ENCODE results near the gene CARMIL1.
"Not testable (repeated sequence)": the region's sequence is repeated elsewhere in the genome, so short reads cannot be mapped to it uniquely, and the experiment has no call there.

DNA sequence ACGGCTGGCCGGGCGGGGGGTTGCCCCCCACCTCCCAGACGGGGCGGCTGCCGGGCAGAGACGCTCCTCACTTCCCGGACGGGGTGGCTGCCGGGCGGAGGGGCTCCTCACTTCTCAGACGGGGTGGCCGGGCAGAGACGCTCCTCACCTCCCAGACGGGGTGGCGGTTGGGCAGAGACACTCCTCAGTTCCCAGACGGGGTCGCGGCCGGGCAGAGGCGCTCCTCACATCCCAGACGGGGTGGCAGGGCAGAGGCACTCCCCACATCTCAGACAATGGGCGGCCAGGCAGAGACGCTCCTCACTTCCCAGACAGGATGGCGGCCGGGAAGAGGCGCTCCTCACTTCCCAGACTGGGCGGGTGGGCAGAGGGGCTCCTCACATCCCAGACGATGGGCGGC is 306.9 kb downstream of the CARMIL1 start:
- TF ChIP-seq, protein P1, sequence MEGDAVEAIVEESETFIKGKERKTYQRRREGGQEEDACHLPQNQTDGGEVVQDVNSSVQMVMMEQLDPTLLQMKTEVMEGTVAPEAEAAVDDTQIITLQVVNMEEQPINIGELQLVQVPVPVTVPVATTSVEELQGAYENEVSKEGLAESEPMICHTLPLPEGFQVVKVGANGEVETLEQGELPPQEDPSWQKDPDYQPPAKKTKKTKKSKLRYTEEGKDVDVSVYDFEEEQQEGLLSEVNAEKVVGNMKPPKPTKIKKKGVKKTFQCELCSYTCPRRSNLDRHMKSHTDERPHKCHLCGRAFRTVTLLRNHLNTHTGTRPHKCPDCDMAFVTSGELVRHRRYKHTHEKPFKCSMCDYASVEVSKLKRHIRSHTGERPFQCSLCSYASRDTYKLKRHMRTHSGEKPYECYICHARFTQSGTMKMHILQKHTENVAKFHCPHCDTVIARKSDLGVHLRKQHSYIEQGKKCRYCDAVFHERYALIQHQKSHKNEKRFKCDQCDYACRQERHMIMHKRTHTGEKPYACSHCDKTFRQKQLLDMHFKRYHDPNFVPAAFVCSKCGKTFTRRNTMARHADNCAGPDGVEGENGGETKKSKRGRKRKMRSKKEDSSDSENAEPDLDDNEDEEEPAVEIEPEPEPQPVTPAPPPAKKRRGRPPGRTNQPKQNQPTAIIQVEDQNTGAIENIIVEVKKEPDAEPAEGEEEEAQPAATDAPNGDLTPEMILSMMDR (IDR thresholded peaks at IDR 0.05): not testable (repeated sequence)
- not testable (repeated sequence) for TF ChIP-seq POLR2A (IDR thresholded peaks at IDR 0.05)
